ENCODE results near the gene KAZN.

KAZN gene

GRCh38 chr1:14707531-14708445 lies 109.3 kb downstream of the KAZN start:
- DNase-seq (ENCODE audit: low read depth in 1 of 2, low spot score in 1 of 2): no peak

- DNase-seq (ENCODE audit: low read depth in 1 of 2, low spot score in 1 of 2): no peak
Observed at GRCh38 chr1:14710331-14710730, 111.8 kb downstream of the KAZN start.

- no peak for DNase-seq (ENCODE audit: low read depth in 1 of 2, low spot score in 1 of 2)
Observed at GRCh38 chr1:14712136-14712535, 113.7 kb downstream of the KAZN start.

GRCh38 chr1:14713077-14713476 lies 114.6 kb downstream of the KAZN start:
- DNase-seq (ENCODE audit: low read depth in 1 of 2, low spot score in 1 of 2): no peak

GRCh38 chr1:14715266-14715665 lies 116.8 kb downstream of the KAZN start:
- DNase-seq (ENCODE audit: low read depth in 1 of 2, low spot score in 1 of 2): no peak

GRCh38 chr1:14715802-14716201 lies 117.3 kb downstream of the KAZN start:
- DNase-seq (ENCODE audit: low read depth in 1 of 2, low spot score in 1 of 2): no peak

- no peak for DNase-seq (ENCODE audit: low read depth in 1 of 2, low spot score in 1 of 2)
Observed at GRCh38 chr1:14716474-14716873, 118.0 kb downstream of the KAZN start.

GRCh38 chr1:14718476-14718875 lies 120.0 kb downstream of the KAZN start:
- DNase-seq (ENCODE audit: low read depth in 1 of 2, low spot score in 1 of 2): no peak

GRCh38 chr1:14723401-14723800 lies 124.9 kb downstream of the KAZN start:
- DNase-seq (ENCODE audit: low read depth in 1 of 2, low spot score in 1 of 2): no peak

GRCh38 chr1:14724246-14724645 lies 125.8 kb downstream of the KAZN start:
- no peak for DNase-seq (ENCODE audit: low read depth in 1 of 2, low spot score in 1 of 2)

GRCh38 chr1:14724678-14725077 lies 126.2 kb downstream of the KAZN start:
- no peak for DNase-seq (ENCODE audit: low read depth in 1 of 2, low spot score in 1 of 2)

- no peak for DNase-seq (ENCODE audit: low read depth in 1 of 2, low spot score in 1 of 2)
Observed at GRCh38 chr1:14725238-14725637, 126.8 kb downstream of the KAZN start.

- no peak for DNase-seq (ENCODE audit: low read depth in 1 of 2, low spot score in 1 of 2)
Observed at GRCh38 chr1:14725695-14726094, 127.2 kb downstream of the KAZN start.

GRCh38 chr1:14726606-14727005 lies 128.1 kb downstream of the KAZN start:
- DNase-seq (ENCODE audit: low read depth in 1 of 2, low spot score in 1 of 2): no peak

- no peak for DNase-seq (ENCODE audit: low read depth in 1 of 2, low spot score in 1 of 2)
Observed at GRCh38 chr1:14728516-14728915, 130.0 kb downstream of the KAZN start.

- DNase-seq (ENCODE audit: low read depth in 1 of 2, low spot score in 1 of 2): no peak
Observed at GRCh38 chr1:14732728-14733047, 134.2 kb downstream of the KAZN start.

- no peak for DNase-seq (ENCODE audit: low read depth in 1 of 2, low spot score in 1 of 2)
Observed at GRCh38 chr1:14733048-14733778, 134.7 kb downstream of the KAZN start.

- DNase-seq (ENCODE audit: low read depth in 1 of 2, low spot score in 1 of 2): no peak
Observed at GRCh38 chr1:14733779-14734140, 135.3 kb downstream of the KAZN start.

GRCh38 chr1:14735841-14736240 lies 137.4 kb downstream of the KAZN start:
- DNase-seq (ENCODE audit: low read depth in 1 of 2, low spot score in 1 of 2): no peak

GRCh38 chr1:14737561-14738094 lies 139.1 kb downstream of the KAZN start:
- DNase-seq (ENCODE audit: low read depth in 1 of 2, low spot score in 1 of 2): no peak

- no peak for DNase-seq (ENCODE audit: low read depth in 1 of 2, low spot score in 1 of 2)
Observed at GRCh38 chr1:14738235-14738634, 139.8 kb downstream of the KAZN start.

GRCh38 chr1:14738647-14739046 lies 140.2 kb downstream of the KAZN start:
- no peak for DNase-seq (ENCODE audit: low read depth in 1 of 2, low spot score in 1 of 2)
